OCI-LY1 (cell line): ENCODE measurements around the gene MMP23B.

Source experiments
- EZH2 ChIP-seq: fragments of 200-600 bp; sonication (generic), shearing (Covaris generic); IDR thresholded peaks from 2 replicates; pipeline ENCODE4 v1.8.0; 2017; ENCODE audit warnings: borderline replicate concordance, mixed run types, mild to moderate bottlenecking, antibody characterized with exemption, low read length, moderate library complexity, mixed read lengths
- TF ChIP-seq, protein P1 (sequence below): fragments of 200-600 bp; sonication (generic), shearing (Covaris generic); IDR thresholded peaks from 2 replicates; pipeline ENCODE4 v1.5.1; 2017; ENCODE audit warnings: mild to moderate bottlenecking, antibody characterized with exemption, low read length, moderate library complexity, mixed read lengths

DNA sequence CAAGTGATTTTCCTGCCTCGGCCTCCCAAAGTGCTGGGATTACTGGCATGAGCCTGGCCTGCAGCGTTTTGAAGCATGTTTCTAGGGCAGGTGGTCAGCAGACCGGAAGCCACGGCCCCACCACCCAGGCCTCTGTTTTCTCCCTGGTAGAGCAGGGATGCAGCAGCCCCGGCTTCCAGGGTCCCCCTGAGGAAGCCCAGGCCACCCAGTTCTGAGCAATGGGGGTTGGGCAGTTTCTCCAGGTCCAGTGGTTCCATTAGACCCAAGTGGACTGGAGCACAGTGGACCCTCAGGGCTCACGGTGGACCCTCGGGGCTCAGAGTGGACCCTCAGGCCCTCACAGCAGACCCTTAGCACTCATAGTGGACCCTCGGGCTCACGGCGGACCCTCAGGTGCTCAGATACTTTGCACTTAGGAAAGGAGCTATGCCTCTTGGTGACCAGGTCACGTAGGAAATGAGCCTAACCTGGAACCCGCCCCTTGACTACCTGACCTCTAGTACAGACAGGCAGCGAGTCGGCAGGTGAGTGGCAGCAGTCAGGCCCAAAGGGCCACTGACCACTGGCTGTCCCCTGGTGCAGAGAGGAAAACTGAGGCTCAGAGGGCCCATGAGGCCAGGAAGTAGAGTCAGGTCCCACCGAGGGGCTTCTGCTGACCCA is 27.5 kb upstream of the MMP23B start:
- TF ChIP-seq EZH2: no peak
- TF ChIP-seq, protein P1, sequence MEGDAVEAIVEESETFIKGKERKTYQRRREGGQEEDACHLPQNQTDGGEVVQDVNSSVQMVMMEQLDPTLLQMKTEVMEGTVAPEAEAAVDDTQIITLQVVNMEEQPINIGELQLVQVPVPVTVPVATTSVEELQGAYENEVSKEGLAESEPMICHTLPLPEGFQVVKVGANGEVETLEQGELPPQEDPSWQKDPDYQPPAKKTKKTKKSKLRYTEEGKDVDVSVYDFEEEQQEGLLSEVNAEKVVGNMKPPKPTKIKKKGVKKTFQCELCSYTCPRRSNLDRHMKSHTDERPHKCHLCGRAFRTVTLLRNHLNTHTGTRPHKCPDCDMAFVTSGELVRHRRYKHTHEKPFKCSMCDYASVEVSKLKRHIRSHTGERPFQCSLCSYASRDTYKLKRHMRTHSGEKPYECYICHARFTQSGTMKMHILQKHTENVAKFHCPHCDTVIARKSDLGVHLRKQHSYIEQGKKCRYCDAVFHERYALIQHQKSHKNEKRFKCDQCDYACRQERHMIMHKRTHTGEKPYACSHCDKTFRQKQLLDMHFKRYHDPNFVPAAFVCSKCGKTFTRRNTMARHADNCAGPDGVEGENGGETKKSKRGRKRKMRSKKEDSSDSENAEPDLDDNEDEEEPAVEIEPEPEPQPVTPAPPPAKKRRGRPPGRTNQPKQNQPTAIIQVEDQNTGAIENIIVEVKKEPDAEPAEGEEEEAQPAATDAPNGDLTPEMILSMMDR: no peak
